GM18867 (cell line): Measurements from ENCODE around the gene FHOD1.

ENCODE experiments used
- ATAC-seq: cut with Tn5 transposase; IDR thresholded peaks from one replicate; pipeline ENCODE4 v1.9.1; 2021; ENCODE audit warnings: mild to moderate bottlenecking, moderate library complexity; ENCODE audit not compliant: unreplicated experiment

FHOD1 gene

GRCh38 chr16:67210069-67210937, 37.0 kb downstream of the FHOD1 start:
- ATAC-seq = no peak

GRCh38 chr16:67209565-67209964, 37.7 kb downstream of the FHOD1 start:
- no peak for ATAC-seq

GRCh38 chr16:67208154-67208896, 39.0 kb downstream of the FHOD1 start:
- ATAC-seq = no peak

GRCh38 chr16:67207249-67208091, 39.8 kb downstream of the FHOD1 start:
- no peak for ATAC-seq

GRCh38 chr16:67206838-67207248, 40.4 kb downstream of the FHOD1 start:
- ATAC-seq = no peak

GRCh38 chr16:67206129-67206837, 41.0 kb downstream of the FHOD1 start:
- no peak for ATAC-seq

- no peak for ATAC-seq
Measured at GRCh38 chr16:67204076-67204475, 43.2 kb downstream of the FHOD1 start.

GRCh38 chr16:67202956-67203493, 44.3 kb downstream of the FHOD1 start:
- no peak for ATAC-seq

- no peak for ATAC-seq
Measured at GRCh38 chr16:67202426-67202825, 44.9 kb downstream of the FHOD1 start.

- no peak for ATAC-seq
Measured at GRCh38 chr16:67201411-67202345, 45.6 kb downstream of the FHOD1 start.

- ATAC-seq = no peak
Measured at GRCh38 chr16:67200491-67200890, 46.8 kb downstream of the FHOD1 start.

GRCh38 chr16:67199808-67200198, 47.5 kb downstream of the FHOD1 start:
- no peak for ATAC-seq

GRCh38 chr16:67199011-67199807, 48.1 kb downstream of the FHOD1 start, which contains the start of gene ELMO3:
TSS of gene ELMO3 (plus strand) at chr16:67199131. CDS start at chr16:67199327, 196 bp downstream.
- ATAC-seq = no peak

GRCh38 chr16:67198238-67198734, 49.0 kb downstream of the FHOD1 start:
- no peak for ATAC-seq

- ATAC-seq = no peak
Measured at GRCh38 chr16:67197704-67198103, 49.6 kb downstream of the FHOD1 start.

- no peak for ATAC-seq
Measured at GRCh38 chr16:67196881-67197280, 50.4 kb downstream of the FHOD1 start.

- ATAC-seq = no peak
Measured at GRCh38 chr16:67195676-67196075, 51.6 kb downstream of the FHOD1 start.

GRCh38 chr16:67194260-67194659, 53.0 kb downstream of the FHOD1 start:
- ATAC-seq = no peak
